SU-DHL-6 (cell line): ENCODE measurements around the gene PCDHA5.
"Not testable (repeated sequence)": the region's sequence is repeated elsewhere in the genome, so short reads cannot be mapped to it uniquely, and the experiment has no call there.

Experiments used
- H2AFZ ChIP-seq: fragments of 200-600 bp; sonication (generic); 2 replicates; pipeline ENCODE4 v1.6.1; 2014; ENCODE audit warnings: low read depth, mild to moderate bottlenecking, moderate library complexity, mixed read lengths, antibody characterized with exemption, low read length; ENCODE audit not compliant: severe bottlenecking
- H3F3A ChIP-seq: fragments of 200-600 bp; shearing (Covaris generic); 2 replicates; pipeline ENCODE4 v1.6.0; 2016; ENCODE audit warnings: antibody characterized with exemption, mild to moderate bottlenecking; ENCODE audit not compliant: insufficient read depth
- H3K27ac ChIP-seq: fragments of 200-600 bp; sonication (generic); 2 replicates; pipeline ENCODE4 v1.5.1; 2016; ENCODE audit warnings: low read depth, mild to moderate bottlenecking, low read length, moderate library complexity, mixed read lengths
- H3K27me3 ChIP-seq: fragments of 200-600 bp; sonication (generic), shearing (Covaris generic); 2 replicates; pipeline ENCODE4 v1.6.0; 2014; ENCODE audit warnings: mild to moderate bottlenecking, low read length
- H3K36me3 ChIP-seq: fragments of 200-600 bp; sonication (generic); 2 replicates; pipeline ENCODE4 v1.6.1; 2014; ENCODE audit warnings: mild to moderate bottlenecking, low read length, mixed read lengths
- H3K4me2 ChIP-seq: fragments of 300-600, 200-600 bp; shearing (Covaris generic), sonication (generic); 2 replicates; pipeline ENCODE4 v1.6.0; 2014; ENCODE audit warnings: low read length, low read depth, mild to moderate bottlenecking; ENCODE audit not compliant: poor library complexity, severe bottlenecking
- H3K4me3 ChIP-seq: fragments of 200-600 bp; sonication (generic); 2 replicates; pipeline ENCODE4 v1.5.1; 2014; ENCODE audit warnings: antibody characterized with exemption, low read length, mild to moderate bottlenecking, mixed read lengths; ENCODE audit not compliant: insufficient read depth, poor library complexity, severe bottlenecking
- H3K79me2 ChIP-seq: fragments of 200-600 bp; sonication (generic); 2 replicates; pipeline ENCODE4 v1.6.1; 2014; ENCODE audit warnings: mild to moderate bottlenecking, low read length, moderate library complexity; ENCODE audit not compliant: insufficient read depth
- H3K9ac ChIP-seq: fragments of 200-600 bp; sonication (generic); 2 replicates; pipeline ENCODE4 v1.7.0; 2014; ENCODE audit warnings: mild to moderate bottlenecking, low read length
- H3K9me2 ChIP-seq: fragments of 200-600 bp; sonication (generic); replicated peaks from 2 replicates; pipeline ENCODE4 v1.6.1; 2014; ENCODE audit warnings: low read length; ENCODE audit not compliant: insufficient read depth
- H3K9me3 ChIP-seq: fragments of 200-600 bp; sonication (generic); 2 replicates; pipeline ENCODE4 v1.6.1; 2014; ENCODE audit warnings: low read length, mixed read lengths; ENCODE audit not compliant: insufficient read depth
- H4K20me1 ChIP-seq: fragments of 200-600 bp; sonication (generic); 2 replicates; pipeline ENCODE4 v1.6.1; 2014; ENCODE audit warnings: low read depth, mild to moderate bottlenecking, antibody characterized with exemption, low read length, moderate library complexity, mixed read lengths
- EZH2phosphoT487 ChIP-seq: fragments of 200-600 bp; sonication (generic), shearing (Covaris generic); conservative IDR thresholded peaks from 2 replicates; pipeline ENCODE4 v1.6.1; 2018; ENCODE audit warnings: mild to moderate bottlenecking, antibody characterized with exemption, low read length, moderate library complexity, mixed read lengths
- TF ChIP-seq, protein P1 (sequence below): fragments of 200-600 bp; sonication (generic); IDR thresholded peaks from one replicate; pipeline ENCODE4 v1.5.1; 2017; ENCODE audit warnings: antibody characterized with exemption, mild to moderate bottlenecking, low read length, moderate library complexity; ENCODE audit not compliant: insufficient read depth, poor library complexity, severe bottlenecking

PCDHA5 gene

DNA sequence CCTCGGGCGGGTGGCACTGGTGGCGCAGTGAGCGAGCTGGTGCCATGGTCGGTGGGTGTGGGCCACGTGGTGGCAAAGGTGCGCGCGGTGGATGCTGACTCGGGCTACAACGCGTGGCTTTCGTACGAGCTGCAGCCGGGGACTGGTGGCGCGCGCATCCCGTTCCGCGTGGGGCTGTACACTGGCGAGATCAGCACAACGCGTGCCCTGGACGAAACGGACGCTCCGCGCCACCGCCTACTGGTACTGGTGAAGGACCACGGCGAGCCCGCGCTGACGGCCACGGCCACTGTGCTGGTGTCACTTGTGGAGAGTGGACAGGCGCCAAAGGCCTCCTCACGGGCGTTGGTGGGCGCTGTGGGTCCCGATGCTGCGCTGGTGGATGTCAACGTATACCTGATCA is 12.5 kb upstream of the PCDHA5 start:
- no peaks in the 10 kb centered on the region for H3K79me2 ChIP-seq
- no peak overlapping the region for H3K9ac ChIP-seq
- no peaks in the 10 kb centered on the region for H3K9me2 ChIP-seq
- H4K20me1 ChIP-seq, result no peaks in the 10 kb centered on the region
- no peak overlapping the region for H3K4me2 ChIP-seq
- H3K9me3 ChIP-seq, result no peaks in the 10 kb centered on the region
- H3K36me3 ChIP-seq, result no peaks in the 10 kb centered on the region
- H3F3A ChIP-seq, result no peaks in the 10 kb centered on the region
- no peak overlapping the region for H3K27ac ChIP-seq
- no peak for TF ChIP-seq EZH2phosphoT487
- TF ChIP-seq, protein P1, sequence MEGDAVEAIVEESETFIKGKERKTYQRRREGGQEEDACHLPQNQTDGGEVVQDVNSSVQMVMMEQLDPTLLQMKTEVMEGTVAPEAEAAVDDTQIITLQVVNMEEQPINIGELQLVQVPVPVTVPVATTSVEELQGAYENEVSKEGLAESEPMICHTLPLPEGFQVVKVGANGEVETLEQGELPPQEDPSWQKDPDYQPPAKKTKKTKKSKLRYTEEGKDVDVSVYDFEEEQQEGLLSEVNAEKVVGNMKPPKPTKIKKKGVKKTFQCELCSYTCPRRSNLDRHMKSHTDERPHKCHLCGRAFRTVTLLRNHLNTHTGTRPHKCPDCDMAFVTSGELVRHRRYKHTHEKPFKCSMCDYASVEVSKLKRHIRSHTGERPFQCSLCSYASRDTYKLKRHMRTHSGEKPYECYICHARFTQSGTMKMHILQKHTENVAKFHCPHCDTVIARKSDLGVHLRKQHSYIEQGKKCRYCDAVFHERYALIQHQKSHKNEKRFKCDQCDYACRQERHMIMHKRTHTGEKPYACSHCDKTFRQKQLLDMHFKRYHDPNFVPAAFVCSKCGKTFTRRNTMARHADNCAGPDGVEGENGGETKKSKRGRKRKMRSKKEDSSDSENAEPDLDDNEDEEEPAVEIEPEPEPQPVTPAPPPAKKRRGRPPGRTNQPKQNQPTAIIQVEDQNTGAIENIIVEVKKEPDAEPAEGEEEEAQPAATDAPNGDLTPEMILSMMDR, result no peak
- no peak overlapping the region for H2AFZ ChIP-seq
- H3K4me3 ChIP-seq, result no peak overlapping the region
- no peaks in the 10 kb centered on the region for H3K27me3 ChIP-seq

DNA sequence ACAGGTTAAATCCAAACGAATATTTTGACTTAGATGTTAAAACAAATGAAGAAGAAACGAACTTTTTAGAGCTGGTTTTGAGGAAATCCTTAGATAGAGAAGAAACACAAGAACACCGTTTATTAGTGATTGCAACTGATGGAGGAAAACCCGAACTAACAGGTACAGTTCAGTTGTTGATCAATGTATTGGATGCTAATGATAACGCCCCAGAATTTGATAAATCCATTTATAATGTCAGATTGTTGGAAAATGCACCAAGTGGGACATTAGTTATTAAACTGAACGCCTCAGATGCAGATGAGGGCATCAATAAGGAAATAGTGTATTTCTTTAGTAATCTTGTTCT is 842 bp downstream of the PCDHA5 start:
- H2AFZ ChIP-seq, result no peak overlapping the region
- H3F3A ChIP-seq, result no peaks in the 10 kb centered on the region
- H4K20me1 ChIP-seq, result no peaks in the 10 kb centered on the region
- H3K4me3 ChIP-seq, result no peak overlapping the region
- no peaks in the 10 kb centered on the region for H3K9me2 ChIP-seq
- H3K27me3 ChIP-seq, result no peaks in the 10 kb centered on the region
- H3K36me3 ChIP-seq, result no peaks in the 10 kb centered on the region
- no peak for TF ChIP-seq EZH2phosphoT487
- TF ChIP-seq, protein P1, result no peak
- no peak overlapping the region for H3K4me2 ChIP-seq
- H3K27ac ChIP-seq, result no peak overlapping the region
- H3K79me2 ChIP-seq, result no peaks in the 10 kb centered on the region
- H3K9ac ChIP-seq, result no peak overlapping the region
- H3K9me3 ChIP-seq, result no peaks in the 10 kb centered on the region

DNA sequence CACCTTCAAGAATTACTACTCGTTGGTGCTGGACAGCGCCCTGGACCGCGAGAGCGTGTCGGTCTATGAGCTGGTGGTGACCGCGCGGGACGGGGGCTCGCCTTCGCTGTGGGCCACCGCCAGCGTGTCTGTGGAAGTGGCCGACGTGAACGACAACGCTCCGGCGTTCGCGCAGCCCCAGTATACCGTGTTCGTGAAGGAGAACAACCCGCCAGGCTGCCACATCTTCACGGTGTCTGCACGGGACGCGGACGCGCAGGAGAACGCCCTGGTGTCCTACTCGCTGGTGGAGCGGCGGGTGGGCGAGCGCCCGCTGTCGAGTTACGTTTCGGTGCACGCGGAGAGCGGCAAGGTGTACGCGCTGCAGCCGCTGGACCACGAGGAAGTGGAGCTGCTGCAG is 1.6 kb downstream of the PCDHA5 start:
- not testable (repeated sequence) for H4K20me1 ChIP-seq, H2AFZ ChIP-seq, H3K4me2 ChIP-seq, H3K4me3 ChIP-seq, H3K9me3 ChIP-seq, H3K9ac ChIP-seq, H3K36me3 ChIP-seq, H3K79me2 ChIP-seq, H3K27ac ChIP-seq, H3F3A ChIP-seq, H3K27me3 ChIP-seq, H3K9me2 ChIP-seq

DNA sequence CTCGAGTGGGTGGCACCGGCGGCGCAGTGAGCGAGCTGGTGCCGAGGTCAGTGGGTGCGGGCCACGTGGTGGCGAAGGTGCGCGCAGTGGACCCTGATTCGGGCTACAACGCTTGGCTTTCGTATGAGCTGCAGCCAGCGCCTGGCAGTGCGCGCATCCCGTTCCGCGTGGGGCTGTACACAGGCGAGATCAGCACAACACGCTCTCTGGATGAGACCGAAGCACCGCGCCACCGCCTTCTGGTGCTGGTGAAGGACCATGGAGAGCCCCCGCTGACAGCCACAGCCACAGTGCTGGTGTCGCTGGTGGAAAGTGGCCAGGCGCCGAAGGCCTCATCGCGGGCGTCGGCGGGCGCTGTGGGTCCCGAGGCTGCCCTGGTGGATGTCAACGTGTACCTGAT is 2.1 kb downstream of the PCDHA5 start:
- no peak overlapping the region for H3K27ac ChIP-seq
- no peak for TF ChIP-seq EZH2phosphoT487
- TF ChIP-seq, protein P1, result no peak
- no peaks in the 10 kb centered on the region for H3K9me2 ChIP-seq
- H3K9me3 ChIP-seq, result no peaks in the 10 kb centered on the region
- no peaks in the 10 kb centered on the region for H3K36me3 ChIP-seq
- no peak overlapping the region for H3K4me3 ChIP-seq
- no peaks in the 10 kb centered on the region for H3K27me3 ChIP-seq
- H2AFZ ChIP-seq, result no peak overlapping the region
- no peak overlapping the region for H3K9ac ChIP-seq
- H3F3A ChIP-seq, result no peaks in the 10 kb centered on the region
- no peaks in the 10 kb centered on the region for H4K20me1 ChIP-seq
- no peak overlapping the region for H3K4me2 ChIP-seq
- no peaks in the 10 kb centered on the region for H3K79me2 ChIP-seq
